Left kidney (tissue), 8 donors: Measurements from ENCODE around the gene PRPF40A. TPM values are rescaled to one million over a fixed set of nuclear protein-coding genes. Genes with fewer than 3 reads are reported as not detected.
"Not testable (repeated sequence)": the region's sequence is repeated elsewhere in the genome, so short reads cannot be mapped to it uniquely, and the experiment has no call there.

ENCODE experiments used
- DNase-seq: peaks from one replicate; pipeline ENCODE4 v3.0.0-alpha.2; 2013
- long read RNA-seq, 8 donors: transcript quantifications; one replicate each; lab custom pipeline, GENCODE V29; 2026
- polyA plus RNA-seq: library from polyadenylated mRNA; unstranded; fragments of 120-200 nt; gene quantifications from one replicate; pipeline ENCODE4 v1.2.1, GENCODE V29; 2013; ENCODE audit not compliant: insufficient read length

PRPF40A gene
- polyA plus RNA-seq = 165 TPM
- long read RNA-seq, donor 1, partial matches to known transcripts = 6 of 7 reads
- long read RNA-seq, donor 1, other reads (novel, unspliced or antisense) = 0 of 7 reads
- long read RNA-seq, donor 2, partial matches to known transcripts = 19 of 19 reads
- long read RNA-seq, donor 2, other reads (novel, unspliced or antisense) = 0 of 19 reads
- long read RNA-seq, donor 3, partial matches to known transcripts = 0 of 1 reads
- long read RNA-seq, donor 3, other reads (novel, unspliced or antisense) = 0 of 1 reads
- long read RNA-seq, donor 4 = 0 reads
- long read RNA-seq, donor 5, partial matches to known transcripts = 13 of 14 reads
- long read RNA-seq, donor 5, other reads (novel, unspliced or antisense) = 0 of 14 reads
- long read RNA-seq, donor 6, partial matches to known transcripts = 130 of 172 reads
- long read RNA-seq, donor 6, other reads (novel, unspliced or antisense) = 41 of 172 reads
- long read RNA-seq, donor 7, partial matches to known transcripts = 54 of 98 reads
- long read RNA-seq, donor 7, other reads (novel, unspliced or antisense) = 44 of 98 reads
- long read RNA-seq, donor 8, partial matches to known transcripts = 43 of 45 reads
- long read RNA-seq, donor 8, other reads (novel, unspliced or antisense) = 0 of 45 reads

DNA sequence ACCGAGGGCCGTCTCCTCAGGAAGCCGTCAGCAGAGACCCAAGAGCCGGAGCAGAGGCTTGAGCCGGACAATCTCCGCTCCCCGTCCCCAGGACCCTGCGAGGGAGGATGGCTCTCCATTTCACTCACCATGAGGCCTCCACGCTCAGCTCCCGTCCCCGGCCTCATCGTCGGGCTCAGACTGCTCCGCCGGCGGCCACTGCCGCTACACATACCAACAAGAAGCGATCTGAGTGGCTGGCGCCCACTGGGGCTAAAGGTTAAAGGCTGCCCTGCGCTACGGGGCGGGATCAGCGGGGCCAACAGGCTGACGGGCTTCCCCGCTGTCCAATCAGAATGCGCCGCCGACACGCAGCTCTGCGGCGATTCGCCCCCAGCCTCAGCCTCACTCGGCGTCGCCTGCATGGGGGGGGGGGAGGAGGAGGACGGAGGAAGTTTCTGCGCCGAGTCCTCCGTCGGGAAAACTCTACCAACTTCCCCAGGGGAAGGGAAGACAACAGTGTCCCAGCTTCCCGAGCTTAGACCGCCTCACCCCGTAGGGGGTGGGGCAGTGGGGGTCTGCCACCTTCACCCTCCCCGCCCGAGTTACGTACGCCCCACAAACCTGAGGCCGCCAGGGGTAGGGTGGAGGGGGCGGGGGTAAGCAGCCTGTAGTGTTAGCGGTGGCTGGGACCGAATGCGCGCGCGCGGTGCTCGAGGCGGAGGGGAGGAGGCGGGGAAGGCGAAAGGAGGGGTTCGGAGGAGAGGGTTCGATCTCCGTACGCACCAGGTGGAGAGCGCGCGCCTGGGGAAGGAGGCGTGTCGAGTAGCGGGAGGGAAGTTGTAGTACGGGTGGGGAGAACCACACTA, at the start of gene PRPF40A:
TSS of gene PRPF40A (minus strand) at position 234 of the 848 bp plus-strand sequence. CDS start at position 212, 22 bp downstream.
- DNase-seq = peak; percentile 97

DNA sequence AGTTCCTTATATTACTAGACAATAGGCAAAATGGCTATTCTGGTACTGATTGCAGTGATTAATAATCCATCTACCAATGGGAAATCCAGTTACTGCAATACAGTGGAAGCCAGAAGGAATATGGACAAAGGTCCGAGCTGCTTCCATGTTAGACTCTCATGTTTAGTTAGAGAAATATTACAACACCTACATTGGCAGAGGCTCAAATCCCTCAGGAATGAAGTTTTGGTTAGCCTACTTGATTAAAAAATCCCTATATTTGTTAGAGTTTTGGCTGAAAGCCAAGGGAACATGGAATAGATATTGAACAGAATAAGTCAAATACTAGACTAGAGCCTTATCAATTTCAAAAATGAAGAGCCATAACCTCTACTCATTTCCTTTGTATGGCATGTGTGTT, 49.7 kb upstream of the PRPF40A start:
- no peak for DNase-seq

DNA sequence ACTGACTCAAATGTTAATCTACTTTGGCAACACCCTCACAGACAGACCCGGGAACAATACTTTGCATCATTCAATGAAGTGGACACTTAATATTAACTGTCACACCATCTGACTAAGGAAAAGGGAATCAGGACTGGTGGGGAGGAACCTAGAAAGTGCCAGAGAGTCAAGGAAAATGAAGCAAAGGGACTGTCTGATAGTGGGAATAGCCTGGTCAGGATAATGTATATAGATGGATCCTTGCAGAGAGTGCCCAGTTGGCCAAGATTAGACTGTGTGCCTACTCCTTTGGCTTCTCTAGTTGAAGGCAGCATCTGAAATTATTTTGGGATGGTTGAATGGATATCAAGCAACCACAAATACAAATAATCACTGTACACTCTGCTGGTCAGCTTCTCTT, 46.4 kb upstream of the PRPF40A start:
- DNase-seq = no peak

DNA sequence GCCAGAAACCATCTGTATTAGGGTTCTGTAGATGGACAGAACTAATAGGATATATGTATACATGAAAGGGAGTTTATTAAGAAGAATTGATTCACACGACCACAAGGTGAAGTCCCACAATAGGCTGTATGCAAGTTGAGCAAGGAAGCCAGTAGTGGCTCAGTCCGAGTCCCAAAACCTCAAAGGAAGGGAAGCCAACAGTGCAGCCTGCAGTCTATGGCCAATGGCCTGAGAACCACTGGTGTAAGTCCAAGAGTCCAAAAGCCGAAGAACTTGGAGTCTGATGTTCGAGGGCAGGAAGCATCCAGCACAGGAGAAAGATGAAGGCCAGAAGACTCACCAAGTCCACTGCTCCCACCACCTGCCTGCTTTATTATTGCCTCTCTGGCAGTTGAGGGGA, 45.9 kb upstream of the PRPF40A start:
- not testable (repeated sequence) for DNase-seq

DNA sequence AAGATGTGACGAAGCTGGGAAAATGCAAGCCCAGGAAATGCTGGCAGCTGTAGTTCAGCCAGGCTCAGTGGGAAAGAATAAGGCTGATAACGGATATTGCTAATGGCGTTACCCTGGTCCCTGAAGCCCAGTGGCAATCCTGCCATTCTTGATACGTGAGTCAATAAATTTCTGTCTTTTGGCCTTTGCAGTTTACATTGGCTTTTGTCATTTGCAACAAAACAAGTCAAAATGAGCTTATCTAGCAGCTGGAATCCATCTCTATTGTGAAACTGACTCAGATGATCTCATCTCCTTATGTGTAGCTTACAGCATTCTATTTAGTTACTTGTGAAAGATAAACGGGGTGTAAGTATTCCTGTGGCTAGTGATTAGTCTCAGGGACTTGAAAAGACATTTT, 44.9 kb upstream of the PRPF40A start:
- no peak for DNase-seq

DNA sequence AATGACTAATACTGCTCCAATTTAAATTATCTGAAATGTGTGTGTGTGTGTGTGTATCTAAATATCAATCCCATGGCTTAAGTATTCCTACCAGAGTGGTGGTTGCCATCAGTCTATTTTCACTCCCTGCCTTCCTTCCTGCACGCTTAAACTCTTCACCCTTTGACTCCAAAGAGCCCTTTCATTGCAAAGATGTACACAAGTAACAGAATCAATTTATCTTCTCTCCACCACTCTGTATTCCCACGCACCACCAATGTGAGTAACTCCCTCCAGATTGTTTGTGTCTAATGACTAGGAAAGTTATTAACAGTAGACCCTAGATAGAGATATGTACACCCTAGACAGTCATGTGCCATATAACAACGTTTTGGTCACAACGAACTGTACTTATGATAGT, 44.0 kb upstream of the PRPF40A start:
- no peak for DNase-seq

DNA sequence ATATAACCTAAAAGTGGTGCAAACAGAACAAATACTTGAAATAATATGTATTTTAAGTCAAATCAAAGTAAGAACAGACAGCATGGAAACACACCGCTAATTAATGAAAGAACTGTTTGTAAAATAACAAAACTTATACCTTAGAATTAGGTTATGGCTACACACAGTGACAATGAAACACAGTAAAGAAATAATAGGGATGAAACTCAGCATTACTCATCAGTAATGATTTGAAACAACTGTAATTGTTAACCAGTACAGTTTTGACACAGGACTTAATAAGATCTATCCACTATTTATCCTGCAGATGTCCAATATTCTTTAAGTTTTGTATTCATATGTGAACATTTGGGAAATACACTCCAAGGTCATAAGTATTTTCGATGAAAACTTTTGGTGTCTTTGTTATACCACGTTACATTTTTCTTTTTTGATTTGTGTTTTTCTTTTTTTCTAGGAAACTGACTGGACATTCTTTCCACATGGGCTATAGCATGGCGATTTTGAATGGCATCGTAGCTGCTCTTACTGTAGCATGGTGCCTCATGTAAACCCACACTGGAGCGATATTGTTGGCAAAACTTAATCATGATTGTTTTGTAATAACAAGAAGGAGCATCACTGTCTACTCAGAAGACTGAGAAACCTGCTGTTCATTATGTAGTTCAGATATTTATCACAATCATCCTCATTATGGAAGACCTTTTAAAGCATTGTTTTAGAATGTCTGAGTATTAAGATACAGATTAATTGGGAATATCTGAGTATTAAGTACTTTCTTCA, 42.2 kb upstream of the PRPF40A start:
- DNase-seq = no peak

DNA sequence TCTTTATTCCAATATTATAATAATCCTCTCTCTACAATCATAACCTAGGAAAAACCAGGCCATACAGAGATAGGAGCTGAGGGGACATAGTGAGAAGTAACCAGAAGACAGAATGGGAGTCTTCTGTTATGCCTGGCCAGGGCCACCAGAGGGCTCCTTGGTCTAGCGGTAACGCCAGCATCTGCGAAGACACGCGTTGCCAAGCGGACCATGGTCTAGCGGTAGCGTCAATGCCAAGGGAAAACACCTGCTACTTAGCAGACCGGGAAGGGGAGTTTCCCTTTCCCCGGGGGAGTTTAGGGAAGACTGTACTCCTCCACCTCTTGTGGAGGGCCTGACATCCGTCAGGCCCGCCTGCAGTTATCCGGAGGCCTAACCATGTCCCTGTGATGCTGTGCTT, 37.8 kb upstream of the PRPF40A start:
- DNase-seq = no peak

DNA sequence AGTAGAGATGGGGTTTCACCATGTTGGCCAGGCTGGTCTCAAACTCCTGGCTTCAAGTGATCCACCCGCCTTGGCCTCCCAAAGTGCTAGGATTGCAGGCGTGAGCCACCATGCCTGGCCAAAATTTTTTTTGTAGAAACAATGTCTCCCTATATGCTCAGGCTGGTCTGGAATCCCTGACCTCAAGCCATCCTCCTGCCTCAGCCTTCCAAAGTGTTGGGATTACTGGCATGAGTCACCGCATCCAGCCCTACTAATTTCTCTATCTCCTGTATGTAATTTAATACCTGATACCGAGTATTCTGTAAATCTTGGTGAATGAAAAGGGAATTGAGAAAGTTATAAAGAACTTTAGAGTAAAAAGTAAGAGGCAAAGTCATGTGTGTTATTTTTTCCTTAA, 30.5 kb upstream of the PRPF40A start:
- DNase-seq = not testable (repeated sequence)

DNA sequence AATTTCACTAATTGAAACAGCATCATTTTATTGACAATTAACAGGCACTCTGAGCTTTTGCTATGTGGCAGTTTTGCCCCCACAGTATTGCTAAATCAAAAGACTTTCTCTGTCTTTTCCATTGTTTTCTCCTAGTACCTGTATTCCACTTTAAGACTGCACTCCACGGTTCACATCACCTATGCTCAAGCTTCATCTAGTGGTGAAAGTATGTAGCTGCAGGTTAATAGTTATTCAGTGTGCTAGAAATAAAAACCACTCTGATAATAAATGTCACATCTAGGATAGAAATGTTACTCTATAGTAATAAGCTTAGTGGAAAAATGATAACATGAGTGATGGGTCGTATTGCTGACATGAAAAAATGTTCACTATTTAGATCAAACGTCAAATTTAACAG, 25.7 kb upstream of the PRPF40A start:
- DNase-seq = no peak

DNA sequence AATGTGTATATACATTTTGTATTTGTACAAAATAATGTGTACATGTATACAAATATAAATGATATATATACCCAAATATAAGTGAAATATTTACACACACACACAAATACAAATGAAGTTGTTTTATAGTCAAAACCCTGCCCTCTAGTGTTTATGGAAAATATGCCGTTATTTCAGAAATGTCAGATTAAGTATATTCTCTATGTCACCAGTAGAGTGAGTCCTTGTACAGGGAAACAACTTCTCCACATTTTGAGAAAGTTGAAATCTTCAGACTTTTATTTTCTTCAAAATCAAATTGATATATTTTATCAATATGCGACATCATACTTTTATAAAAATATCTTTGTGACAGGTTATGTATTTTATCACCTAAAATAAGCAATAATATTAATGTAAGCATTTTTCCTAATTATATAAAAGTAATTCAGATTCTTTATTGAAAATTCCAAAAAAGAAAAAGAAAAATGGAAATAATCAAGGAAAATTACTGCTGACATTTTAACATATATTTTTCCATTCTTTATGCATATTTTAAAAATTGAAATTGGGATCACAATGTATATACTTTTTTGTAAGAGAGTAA, 23.6 kb upstream of the PRPF40A start:
- DNase-seq = peak; percentile 47

DNA sequence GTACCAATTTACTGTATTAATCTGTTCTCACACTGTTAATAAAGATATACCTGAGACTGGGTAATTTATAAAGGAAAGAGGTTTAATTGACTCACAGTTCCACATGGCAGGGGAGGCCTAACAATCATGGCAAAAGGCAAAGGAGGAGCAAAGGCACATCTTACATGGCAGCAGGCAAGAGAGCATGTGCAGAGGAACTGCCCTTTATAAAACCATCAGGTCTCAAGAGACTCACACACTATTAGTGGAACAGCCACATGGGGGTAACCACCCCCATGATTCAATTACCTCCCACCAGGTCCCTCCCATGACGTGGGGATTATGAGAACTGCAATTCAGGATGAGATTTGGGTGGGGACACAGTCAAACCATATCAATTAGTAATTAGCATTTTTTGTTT, 22.4 kb upstream of the PRPF40A start:
- DNase-seq = not testable (repeated sequence)

DNA sequence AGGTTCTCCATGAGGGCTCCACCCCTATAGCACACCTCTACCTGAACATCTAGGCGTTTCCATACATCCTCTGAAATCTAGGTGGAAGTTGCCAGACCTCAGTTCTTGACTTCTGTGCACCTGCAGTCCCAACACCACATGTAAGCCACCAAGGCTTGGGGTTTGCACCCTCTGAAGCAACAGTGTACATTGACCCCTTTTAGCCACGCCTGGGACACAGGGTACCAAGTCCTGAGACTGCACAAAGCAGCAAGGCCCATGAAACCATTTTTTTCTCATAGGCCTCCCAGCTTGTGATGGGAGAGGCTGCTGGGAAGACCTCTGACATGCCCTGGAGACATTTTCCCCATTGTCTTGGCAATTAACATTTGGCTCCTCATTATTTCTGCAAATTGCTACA, 21.2 kb upstream of the PRPF40A start:
- DNase-seq = no peak

DNA sequence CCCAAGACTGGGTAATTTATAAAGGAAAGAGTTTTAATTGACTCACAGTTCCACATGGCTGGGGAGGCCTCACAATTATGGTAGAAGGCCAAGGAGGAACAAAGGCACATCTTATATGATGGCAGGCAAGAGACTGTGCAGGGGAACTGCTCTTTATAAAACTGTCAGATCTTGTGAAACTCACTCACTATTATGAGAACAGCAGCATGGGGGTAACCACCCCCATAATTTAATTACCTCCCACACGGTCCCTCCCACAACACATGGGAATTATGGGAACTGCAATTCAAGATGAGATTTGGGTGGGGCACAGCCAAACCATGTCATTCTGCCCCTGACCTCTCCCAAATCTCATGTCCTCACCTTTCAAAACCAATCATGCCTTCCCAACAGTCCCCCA, 20.2 kb upstream of the PRPF40A start:
- not testable (repeated sequence) for DNase-seq

DNA sequence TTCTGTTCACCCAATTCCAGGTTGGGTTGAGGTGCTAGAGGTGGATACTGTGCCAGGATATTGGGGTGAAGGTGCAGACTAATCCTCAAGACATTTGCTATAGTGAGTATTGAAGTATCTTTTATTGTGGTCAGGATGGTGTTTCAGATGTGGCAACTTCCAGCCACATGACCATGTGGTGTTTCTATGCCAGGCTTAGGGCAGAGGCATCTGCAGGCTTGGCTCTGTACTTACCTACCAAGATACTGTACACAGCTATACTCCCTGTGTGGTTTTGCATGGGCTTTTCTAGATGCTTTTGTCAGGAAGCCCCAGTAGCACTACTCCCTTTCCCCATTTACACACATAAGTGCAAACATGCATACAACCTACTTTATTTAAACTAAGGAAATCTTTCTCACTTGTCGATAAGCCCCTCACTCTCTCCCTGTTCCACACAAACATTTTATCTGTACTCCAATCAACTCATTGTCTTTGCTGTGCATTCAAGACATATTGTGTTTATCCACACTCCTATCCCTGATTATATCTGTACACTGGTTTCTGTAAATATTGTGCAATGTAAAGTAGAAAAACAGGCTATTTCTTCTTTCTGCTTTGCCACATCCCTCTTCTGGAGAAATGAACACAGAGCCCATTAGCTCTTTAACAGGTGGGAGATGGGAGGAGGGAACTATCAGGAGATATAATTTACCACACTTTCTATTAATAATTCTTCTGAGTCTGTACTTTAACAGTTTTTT, 13.5 kb upstream of the PRPF40A start:
- no peak for DNase-seq

DNA sequence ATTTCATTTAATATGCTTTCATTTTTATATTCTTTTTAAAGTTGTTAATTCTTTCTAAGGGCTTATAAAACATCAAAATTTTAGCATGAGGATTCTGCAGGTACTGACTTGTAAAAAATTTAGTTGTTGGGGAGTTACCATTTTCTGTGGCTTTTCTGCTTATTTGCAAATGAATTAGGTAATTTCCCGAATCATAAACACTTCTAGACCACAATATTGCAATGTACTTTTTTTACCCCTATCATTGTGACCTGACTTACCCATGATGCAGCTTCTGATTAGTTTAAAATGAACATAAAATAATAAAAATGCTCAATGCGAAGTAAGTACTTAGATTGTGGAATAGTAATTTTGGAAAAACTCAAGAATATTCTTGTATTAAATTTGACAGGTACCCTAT, 12.6 kb upstream of the PRPF40A start:
- no peak for DNase-seq

DNA sequence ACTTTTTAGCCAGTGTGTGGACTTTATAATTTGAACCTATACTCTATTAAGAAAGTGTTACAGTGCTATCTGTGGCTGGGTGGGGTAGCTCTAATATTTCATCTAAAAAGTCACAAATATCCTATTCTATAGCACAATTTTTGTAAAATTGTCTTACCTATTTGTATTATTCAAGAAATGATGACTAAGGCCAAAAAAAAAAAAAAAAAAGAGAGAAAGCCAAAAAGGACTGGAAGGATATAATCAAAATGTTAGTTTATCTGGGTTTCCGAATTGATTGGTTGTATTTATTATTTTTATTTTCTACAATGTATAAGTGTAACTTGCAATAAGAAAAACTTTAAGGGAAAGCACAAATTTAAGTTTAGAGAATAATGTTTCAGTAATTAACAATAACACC, 6.7 kb upstream of the PRPF40A start:
- DNase-seq = no peak

DNA sequence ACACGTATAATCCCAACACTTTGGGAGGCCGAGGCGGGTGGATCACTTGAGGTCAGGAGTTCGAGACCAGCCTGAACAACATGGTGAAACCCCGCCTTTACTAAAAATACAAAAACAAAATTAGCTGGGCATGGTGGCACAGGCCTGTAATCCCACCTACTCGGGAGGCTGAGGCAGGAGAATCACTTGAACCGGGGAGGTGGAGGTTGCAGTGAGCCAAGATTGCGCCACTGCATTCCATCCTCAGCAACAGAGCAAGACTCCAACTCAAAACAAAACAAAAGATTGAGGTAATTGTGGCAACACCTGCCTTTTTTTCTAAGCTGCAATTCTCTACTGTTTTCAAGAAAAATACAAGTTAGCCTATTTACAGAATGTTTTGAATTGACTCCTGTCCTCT, 5.4 kb upstream of the PRPF40A start:
- DNase-seq = not testable (repeated sequence)

DNA sequence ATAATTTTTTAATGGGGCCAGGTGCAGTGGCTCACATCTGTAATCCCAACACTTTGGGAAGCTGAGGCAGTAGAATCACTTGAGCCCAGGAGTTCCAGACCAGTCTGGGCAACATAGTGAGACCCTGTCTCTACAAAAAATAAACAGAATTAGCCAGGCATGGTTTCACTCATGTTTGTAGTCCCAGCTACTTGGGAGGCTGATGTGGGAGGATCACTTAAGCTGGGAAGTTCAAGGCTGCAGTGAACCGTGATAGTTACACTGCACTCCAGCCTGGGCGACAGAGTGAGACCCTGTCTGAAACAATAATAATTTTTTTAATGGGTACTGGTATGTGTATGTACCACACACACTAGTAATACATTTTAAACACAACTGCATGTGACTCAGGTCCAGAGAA, 3.5 kb upstream of the PRPF40A start:
- no peak for DNase-seq

DNA sequence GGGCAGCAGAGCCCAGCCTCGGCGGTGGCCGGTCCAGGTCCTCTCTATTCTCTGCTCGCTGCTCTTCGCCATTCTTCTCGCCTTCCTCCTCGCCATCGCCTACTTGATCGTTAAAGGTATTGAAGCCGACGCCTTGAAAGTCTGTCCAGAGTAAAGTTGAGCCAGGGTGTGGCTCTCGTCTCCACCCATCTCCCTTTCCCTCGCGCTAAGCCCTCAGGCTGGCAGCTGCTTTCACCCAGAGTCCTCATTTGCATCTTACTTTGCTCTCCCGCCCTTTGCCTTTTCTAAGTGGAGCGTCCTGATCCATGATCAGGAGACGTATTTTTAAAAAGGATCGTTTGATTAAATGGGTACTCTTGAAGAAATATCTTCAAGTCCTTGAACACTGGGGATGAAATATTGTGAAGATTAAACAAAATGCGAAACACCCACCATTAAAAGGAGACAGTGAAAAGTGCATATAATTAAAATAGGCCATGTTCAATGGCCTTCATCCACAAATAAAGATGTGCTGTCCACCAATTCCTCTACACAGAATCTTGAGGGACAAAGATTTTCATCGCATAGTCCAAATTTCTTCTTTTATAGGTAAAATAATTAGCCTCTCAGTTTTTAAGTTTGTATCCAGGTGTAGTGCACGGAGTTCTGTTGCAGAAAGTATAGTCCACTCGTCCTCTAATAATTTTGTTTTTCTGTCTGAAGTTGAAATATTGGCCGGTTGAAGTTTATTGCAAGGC, 1.8 kb upstream of the PRPF40A start:
- DNase-seq = peak; percentile 31
